Bronchial epithelial cell (primary cell): ENCODE measurements around the gene FBXO39. TPM values are rescaled to one million over a fixed set of nuclear protein-coding genes. Genes with fewer than 3 reads are reported as not detected.
A peak's percentile ranks its signal among the peaks of the same experiment; 100 is the strongest.
"Not testable (repeated sequence)": the region's sequence is repeated elsewhere in the genome, so short reads cannot be mapped to it uniquely, and the experiment has no call there.

Experiments used
- DNase-seq: peaks from one replicate; pipeline ENCODE4 v3.0.0-alpha.2; 2010; ENCODE audit warnings: low read depth
- FAIRE-seq: peaks from 2 replicates; lab custom pipeline; 2011; peaks lifted over from hg19 to GRCh38; lab: Jason Lieb, UNC
- H3K27me3 ChIP-seq: 2 replicates; pipeline ENCODE4 v1.5.1; 2011; ENCODE audit warnings: low read length; ENCODE audit not compliant: control insufficient read depth, insufficient read depth
- H3K36me3 ChIP-seq: 2 replicates; pipeline ENCODE4 v1.5.1; 2011; ENCODE audit warnings: low read length; ENCODE audit not compliant: control insufficient read depth, insufficient read depth
- H3K4me3 ChIP-seq: 2 replicates; pipeline ENCODE4 v1.5.1; 2011; ENCODE audit warnings: mild to moderate bottlenecking, low read depth, low read length, control low read depth
- CTCF ChIP-seq: IDR thresholded peaks from 2 replicates; pipeline ENCODE4 v1.5.1; 2011; ENCODE audit warnings: mild to moderate bottlenecking, moderate library complexity, low read length, control low read depth, inconsistent platforms; ENCODE audit not compliant: insufficient read depth, severe bottlenecking
- total RNA-seq: library from RNA; depleted of rRNA; stranded (reverse); fragments of >200 nt; gene quantifications from 2 replicates; pipeline ENCODE4 v1.2.1, GENCODE V29; 2014

The FBXO39 gene
- total RNA-seq, 1 donor from 2014 or later, result not detected

DNA sequence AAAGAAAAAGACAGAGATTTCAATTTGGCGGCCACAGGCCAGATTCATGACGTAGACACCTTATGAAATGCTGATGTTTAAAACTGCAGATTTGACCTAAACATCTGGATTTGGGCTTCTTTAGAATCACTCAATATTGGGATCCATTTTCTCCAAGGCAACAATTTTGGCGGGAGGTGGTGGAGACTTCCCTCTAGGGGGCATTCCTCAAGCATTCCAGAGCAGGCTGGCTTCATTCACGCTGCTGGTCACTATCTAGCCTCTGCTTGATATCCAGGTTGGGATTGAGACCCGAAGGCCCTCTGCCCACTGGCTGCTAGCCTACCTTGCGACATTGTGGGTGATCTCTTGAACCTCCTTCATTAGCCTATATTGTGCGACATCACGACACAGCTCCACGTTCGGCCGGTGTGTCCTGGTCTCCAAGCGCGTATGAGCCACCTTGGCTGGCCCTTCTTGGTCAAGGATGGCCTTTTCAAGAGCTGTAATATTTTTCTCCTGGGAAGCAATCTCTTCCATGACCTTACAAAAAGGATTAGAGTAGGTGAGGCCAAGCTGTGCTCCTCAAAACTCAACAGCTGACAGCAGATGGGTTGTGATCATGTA, 24.5 kb downstream of the FBXO39 start:
- no peak for DNase-seq
- peaks cover 2% of the 10 kb centered on the region for H3K27me3 ChIP-seq
- H3K36me3 ChIP-seq, result no peaks in the 10 kb centered on the region
- no peak for FAIRE-seq
- no peak for TF ChIP-seq CTCF
- no peak overlapping the region for H3K4me3 ChIP-seq

DNA sequence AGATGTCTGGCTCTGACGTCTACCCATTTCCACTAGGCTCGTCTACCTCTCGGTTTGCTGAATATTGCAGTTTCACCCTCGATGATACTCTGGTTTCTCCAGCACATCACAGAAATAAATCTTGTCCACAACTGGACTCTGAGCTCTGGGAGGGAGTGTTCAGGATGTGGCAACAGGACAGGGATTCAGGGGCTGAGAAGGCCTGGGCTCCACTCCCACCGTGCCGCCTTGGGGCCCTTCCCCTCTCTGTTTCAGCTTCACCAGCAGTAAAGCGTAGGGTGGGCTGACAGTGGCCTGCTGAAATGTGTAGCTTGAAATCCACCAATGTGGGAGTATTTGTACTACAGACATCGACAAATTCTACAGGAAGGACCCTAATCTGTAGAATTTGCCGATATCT, 35.5 kb downstream of the FBXO39 start:
- H3K27me3 ChIP-seq, result no peaks in the 10 kb centered on the region
- FAIRE-seq (no peak), DNase-seq (no peak)
- no peak overlapping the region for H3K4me3 ChIP-seq
- H3K36me3 ChIP-seq, result no peaks in the 10 kb centered on the region
- no peak for TF ChIP-seq CTCF

- Histone ChIP-seq H3K27me3 (no peaks in the 10 kb centered on the region), H3K4me3 (no peak overlapping the region), H3K36me3 (no peaks in the 10 kb centered on the region)
- FAIRE-seq, result no peak
- TF ChIP-seq CTCF, result no peak
- no peak for DNase-seq
Measured at GRCh38 chr17:6812295-6812694, 36.3 kb downstream of the FBXO39 start.

- DNase-seq, result no peak
- H3K4me3 ChIP-seq, result no peak overlapping the region
- no peak for TF ChIP-seq CTCF
- no peaks in the 10 kb centered on the region for H3K36me3 ChIP-seq
- peak; percentile 96 for FAIRE-seq
- no peaks in the 10 kb centered on the region for H3K27me3 ChIP-seq
Measured at GRCh38 chr17:6815775-6816174, 39.8 kb downstream of the FBXO39 start.

GRCh38 chr17:6816368-6816767, 40.4 kb downstream of the FBXO39 start:
- not testable (repeated sequence) for H3K27me3 ChIP-seq, DNase-seq, FAIRE-seq, H3K36me3 ChIP-seq, H3K4me3 ChIP-seq

GRCh38 chr17:6818938-6819337, 42.9 kb downstream of the FBXO39 start:
- no peak for TF ChIP-seq CTCF
- no peak overlapping the region for H3K4me3 ChIP-seq
- FAIRE-seq, result no peak
- H3K27me3 ChIP-seq, result no peaks in the 10 kb centered on the region
- H3K36me3 ChIP-seq, result no peaks in the 10 kb centered on the region
- DNase-seq, result no peak
